ENCODE data around the gene TMEM179. TPM values are rescaled to one million over a fixed set of nuclear protein-coding genes. Genes with fewer than 3 reads are reported as not detected.

TMEM179 gene
- total and polyA plus RNA-seq, 3 donors from 2014 or later = 4.9 to 12.1 (median 9.8) TPM

GRCh38 chr14:104561124-104561557 lies 43.4 kb downstream of the TMEM179 start:
- WGBS, 2 donors = 87% methylated on average over 9 to 17 of the region's 17 CpGs
- H3K4me3 ChIP-seq = no peak overlapping the region
- no peaks in the 10 kb centered on the region for H3K36me3 ChIP-seq (ENCODE audit: low read depth, missing control alignments)
- peaks cover 3% of the 10 kb centered on the region for H3K4me1 ChIP-seq
- H3K27me3 ChIP-seq = no peaks in the 10 kb centered on the region
- no peaks in the 10 kb centered on the region for H3K9me3 ChIP-seq
- intact Hi-C loops (cut with DNase I; ENCODE audit: low total_unique reads) = loop anchor here (5.0 kb wide), 1 partner anchor 424 kb away; the partner anchor contains the start of gene KIF26A
- H3K27ac ChIP-seq = no peak overlapping the region
- DNase-seq = no peak
- no peak for TF ChIP-seq POLR2A (IDR thresholded peaks at IDR 0.05)
- TF ChIP-seq, protein P1, sequence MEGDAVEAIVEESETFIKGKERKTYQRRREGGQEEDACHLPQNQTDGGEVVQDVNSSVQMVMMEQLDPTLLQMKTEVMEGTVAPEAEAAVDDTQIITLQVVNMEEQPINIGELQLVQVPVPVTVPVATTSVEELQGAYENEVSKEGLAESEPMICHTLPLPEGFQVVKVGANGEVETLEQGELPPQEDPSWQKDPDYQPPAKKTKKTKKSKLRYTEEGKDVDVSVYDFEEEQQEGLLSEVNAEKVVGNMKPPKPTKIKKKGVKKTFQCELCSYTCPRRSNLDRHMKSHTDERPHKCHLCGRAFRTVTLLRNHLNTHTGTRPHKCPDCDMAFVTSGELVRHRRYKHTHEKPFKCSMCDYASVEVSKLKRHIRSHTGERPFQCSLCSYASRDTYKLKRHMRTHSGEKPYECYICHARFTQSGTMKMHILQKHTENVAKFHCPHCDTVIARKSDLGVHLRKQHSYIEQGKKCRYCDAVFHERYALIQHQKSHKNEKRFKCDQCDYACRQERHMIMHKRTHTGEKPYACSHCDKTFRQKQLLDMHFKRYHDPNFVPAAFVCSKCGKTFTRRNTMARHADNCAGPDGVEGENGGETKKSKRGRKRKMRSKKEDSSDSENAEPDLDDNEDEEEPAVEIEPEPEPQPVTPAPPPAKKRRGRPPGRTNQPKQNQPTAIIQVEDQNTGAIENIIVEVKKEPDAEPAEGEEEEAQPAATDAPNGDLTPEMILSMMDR (IDR thresholded peaks at IDR 0.05) = no peak

DNA sequence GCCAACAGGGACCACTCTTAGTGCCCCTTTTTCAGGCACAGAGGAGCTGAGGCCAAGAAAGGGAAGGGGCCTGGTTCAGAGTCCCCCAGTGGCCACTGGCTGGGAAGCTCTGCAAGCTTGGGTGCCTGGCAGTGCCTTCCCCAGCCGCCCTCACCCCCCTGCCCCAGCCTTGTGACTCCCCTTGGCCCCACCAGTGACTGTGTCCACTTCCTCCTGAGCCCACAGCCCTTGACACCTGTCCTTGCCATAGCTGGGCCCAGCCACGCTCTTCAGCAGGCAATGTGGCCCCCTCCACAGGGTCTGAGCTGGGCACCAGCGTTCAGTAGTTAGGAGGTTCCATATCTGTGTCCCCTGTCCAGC lies 44.0 kb downstream of the TMEM179 start:
- no peak for DNase-seq
- TF ChIP-seq, protein P1 (IDR thresholded peaks at IDR 0.05) = no peak
- no peak for TF ChIP-seq POLR2A (IDR thresholded peaks at IDR 0.05)
- no peaks in the 10 kb centered on the region for H3K9me3 ChIP-seq
- H3K36me3 ChIP-seq (ENCODE audit: low read depth, missing control alignments) = no peaks in the 10 kb centered on the region
- H3K27ac ChIP-seq = no peak overlapping the region
- H3K4me3 ChIP-seq = no peak overlapping the region
- no peaks in the 10 kb centered on the region for H3K27me3 ChIP-seq
- intact Hi-C loops (cut with DNase I; ENCODE audit: low total_unique reads) = loop anchor here (5.0 kb wide), 1 partner anchor 423 kb away; the partner anchor contains the start of gene KIF26A
- 86 to 92% methylated on average over 2 to 3 of the region's 3 CpGs for WGBS, 2 donors
- H3K4me1 ChIP-seq = peaks cover 3% of the 10 kb centered on the region

GRCh38 chr14:104559804-104560585 lies 44.6 kb downstream of the TMEM179 start:
- no peaks in the 10 kb centered on the region for H3K36me3 ChIP-seq (ENCODE audit: low read depth, missing control alignments)
- H3K4me3 ChIP-seq = no peak overlapping the region
- no peak for DNase-seq
- 93 to 94% methylated on average over 17 to 21 of the region's 21 CpGs for WGBS, 2 donors
- no peaks in the 10 kb centered on the region for H3K27me3 ChIP-seq
- intact Hi-C loops (cut with DNase I; ENCODE audit: low total_unique reads) = loop anchor here (5.0 kb wide), 1 partner anchor 423 kb away; the partner anchor contains the start of gene KIF26A
- no peaks in the 10 kb centered on the region for H3K9me3 ChIP-seq
- peaks cover 3% of the 10 kb centered on the region for H3K4me1 ChIP-seq
- H3K27ac ChIP-seq = no peak overlapping the region
- no peak for TF ChIP-seq POLR2A (IDR thresholded peaks at IDR 0.05)
- TF ChIP-seq, protein P1 (IDR thresholded peaks at IDR 0.05) = no peak

GRCh38 chr14:104559028-104559803 lies 45.4 kb downstream of the TMEM179 start:
- Histone ChIP-seq H3K4me1 (peaks cover 2% of the 10 kb centered on the region), H3K4me3 (no peak overlapping the region), H3K27ac (no peak overlapping the region), H3K9me3 (no peaks in the 10 kb centered on the region), H3K36me3 (ENCODE audit: low read depth, missing control alignments) (no peaks in the 10 kb centered on the region), H3K27me3 (no peaks in the 10 kb centered on the region)
- intact Hi-C loops (cut with DNase I; ENCODE audit: low total_unique reads) = no loop called here
- no peak for DNase-seq
- TF ChIP-seq, protein P1 (IDR thresholded peaks at IDR 0.05) = no peak
- no peak for TF ChIP-seq POLR2A (IDR thresholded peaks at IDR 0.05)
- WGBS, 2 donors = 95 to 96% methylated on average over 14 to 15 of the region's 15 CpGs
